Kidney glomerular epithelial cell (primary cell): Measurements from ENCODE around the gene FAIM2.
"Not testable (repeated sequence)": the region's sequence is repeated elsewhere in the genome, so short reads cannot be mapped to it uniquely, and the experiment has no call there.

Source experiments
- DNase-seq: peaks from one replicate; lab custom pipeline; 2025; lab: John Stamatoyannopoulos, UW

Gene FAIM2

DNA sequence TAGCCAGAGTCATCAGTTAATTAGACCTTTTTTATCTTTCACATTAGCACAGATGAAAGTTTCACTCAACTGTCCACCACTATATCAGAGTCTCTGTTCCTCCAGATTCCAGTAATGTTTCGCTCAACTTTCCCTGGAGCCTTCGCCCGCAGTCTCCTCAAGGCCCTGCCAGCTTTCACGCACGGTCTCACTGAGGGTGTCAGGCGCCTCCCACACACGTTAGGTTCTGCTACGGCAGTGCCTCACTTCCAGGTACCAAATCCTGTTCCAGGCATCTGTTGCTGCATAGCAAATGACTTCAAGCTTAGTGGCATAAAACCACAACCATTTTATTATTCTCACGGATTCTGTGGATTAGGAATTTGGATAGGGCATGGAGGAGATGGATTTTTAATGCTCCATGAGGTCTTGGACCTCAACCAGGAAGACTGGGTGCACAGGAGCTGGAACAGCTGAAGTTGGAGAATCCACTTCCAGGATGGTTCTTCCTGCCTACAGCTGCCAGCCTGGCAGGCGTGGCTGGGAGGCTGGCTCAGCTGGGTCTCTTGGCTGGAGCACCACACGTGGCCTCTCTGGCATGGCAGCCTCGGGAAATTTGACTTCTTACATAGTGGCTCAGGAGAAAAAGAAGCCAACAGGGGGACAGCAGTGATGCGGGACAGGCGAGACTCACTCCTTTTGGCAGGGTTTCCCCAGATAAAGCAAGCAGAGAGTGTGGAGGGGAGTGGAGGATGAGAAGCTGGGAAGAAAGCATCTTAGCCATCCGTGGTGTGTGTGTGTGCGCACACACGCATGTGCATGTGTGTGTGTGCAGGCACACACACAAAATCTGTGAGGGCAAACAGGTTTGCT lies 39.5 kb downstream of the FAIM2 start:
- DNase-seq, result peak; percentile 0

DNA sequence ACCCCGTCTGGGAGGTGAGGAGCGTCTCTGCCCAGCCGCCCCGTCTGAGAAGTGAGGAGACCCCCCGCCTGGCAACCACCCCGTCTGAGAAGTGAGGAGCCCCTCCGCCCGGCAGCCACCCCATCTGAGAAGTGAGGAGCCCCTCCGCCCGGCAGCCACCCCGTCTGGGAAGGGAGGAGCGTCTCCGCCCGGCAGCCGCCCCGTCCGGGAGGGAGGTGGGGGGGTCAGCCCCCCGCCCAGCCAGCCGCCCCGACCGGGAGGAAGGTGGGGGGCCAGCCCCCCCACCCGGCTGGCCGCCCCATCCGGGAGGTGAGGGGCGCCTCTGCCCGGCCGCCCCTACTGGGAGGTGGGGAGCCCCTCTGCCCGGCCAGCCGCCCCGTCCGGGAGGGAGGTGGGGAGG lies 42.8 kb downstream of the FAIM2 start:
- not testable (repeated sequence) for DNase-seq

DNA sequence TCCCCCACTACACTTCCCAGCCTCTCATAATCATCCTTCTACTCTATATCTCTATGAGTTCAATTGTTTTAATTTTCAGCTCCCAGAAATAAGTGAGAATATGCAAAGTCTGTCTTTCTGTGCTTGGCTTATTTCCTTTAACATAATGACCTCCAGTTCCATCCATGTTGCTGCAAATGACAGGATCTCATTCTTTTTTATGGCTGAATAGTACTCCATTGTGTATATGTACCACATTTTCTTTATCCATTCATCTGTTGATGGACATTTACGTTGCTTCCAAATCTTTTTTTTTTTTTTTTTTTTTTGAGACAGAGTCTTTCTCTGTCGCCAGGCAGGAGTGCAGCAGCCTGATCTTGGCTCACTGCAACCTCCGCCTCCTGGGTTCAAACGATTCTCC lies 47.8 kb downstream of the FAIM2 start:
- not testable (repeated sequence) for DNase-seq

- no peak for DNase-seq
Measured at GRCh38 chr12:49854976-49855375, 48.7 kb downstream of the FAIM2 start.

GRCh38 chr12:49853671-49854070 lies 50.0 kb downstream of the FAIM2 start:
- no peak for DNase-seq

GRCh38 chr12:49847161-49847560 lies 56.5 kb downstream of the FAIM2 start:
- DNase-seq, result no peak

DNA sequence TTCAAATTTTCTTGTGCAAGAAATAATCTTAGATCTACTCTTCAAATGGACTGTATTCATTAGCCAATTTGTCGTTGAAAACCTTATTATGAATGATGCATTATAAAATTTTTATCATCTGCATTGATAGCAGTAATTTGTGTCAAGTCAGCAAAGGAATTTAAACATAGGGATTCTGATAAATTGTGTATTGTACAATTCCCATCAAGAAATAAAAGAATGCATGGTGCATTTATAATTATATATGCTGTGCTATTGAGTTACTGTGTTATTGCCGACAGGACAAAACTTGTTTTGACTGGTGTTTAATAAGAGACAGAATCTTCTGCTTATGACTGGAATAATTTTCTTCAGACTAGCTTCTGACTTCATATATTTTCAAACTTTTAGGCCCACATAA lies 57.7 kb downstream of the FAIM2 start:
- DNase-seq, result no peak

- no peak for DNase-seq
Measured at GRCh38 chr12:49843876-49844437, 59.7 kb downstream of the FAIM2 start.

DNA sequence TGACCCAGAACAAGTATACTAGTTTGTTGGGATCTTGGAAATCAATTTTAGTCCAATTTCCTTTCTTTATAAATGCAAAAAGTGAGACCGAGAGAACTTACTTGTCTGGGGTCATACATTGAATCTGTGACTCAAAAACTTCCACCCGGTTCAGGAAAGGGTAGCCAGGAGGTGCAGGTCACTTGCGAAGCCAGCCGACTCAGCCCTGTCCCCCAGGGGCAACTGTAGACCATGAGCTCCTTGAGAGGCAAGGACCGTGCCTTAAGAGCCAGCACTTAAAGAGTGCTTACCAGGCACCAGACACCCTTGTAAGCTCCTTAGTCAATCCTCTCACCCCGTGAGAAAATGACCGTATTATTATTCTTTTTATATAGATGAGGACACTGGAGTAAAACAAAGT lies 60.3 kb downstream of the FAIM2 start:
- DNase-seq, result no peak

GRCh38 chr12:49842519-49843352 lies 61.0 kb downstream of the FAIM2 start, which contains the start of gene BCDIN3D:
BCDIN3D (minus strand) TSS chr12:49843106; CDS start chr12:49843087, 19 bp downstream.
- peak; percentile 93 for DNase-seq

DNA sequence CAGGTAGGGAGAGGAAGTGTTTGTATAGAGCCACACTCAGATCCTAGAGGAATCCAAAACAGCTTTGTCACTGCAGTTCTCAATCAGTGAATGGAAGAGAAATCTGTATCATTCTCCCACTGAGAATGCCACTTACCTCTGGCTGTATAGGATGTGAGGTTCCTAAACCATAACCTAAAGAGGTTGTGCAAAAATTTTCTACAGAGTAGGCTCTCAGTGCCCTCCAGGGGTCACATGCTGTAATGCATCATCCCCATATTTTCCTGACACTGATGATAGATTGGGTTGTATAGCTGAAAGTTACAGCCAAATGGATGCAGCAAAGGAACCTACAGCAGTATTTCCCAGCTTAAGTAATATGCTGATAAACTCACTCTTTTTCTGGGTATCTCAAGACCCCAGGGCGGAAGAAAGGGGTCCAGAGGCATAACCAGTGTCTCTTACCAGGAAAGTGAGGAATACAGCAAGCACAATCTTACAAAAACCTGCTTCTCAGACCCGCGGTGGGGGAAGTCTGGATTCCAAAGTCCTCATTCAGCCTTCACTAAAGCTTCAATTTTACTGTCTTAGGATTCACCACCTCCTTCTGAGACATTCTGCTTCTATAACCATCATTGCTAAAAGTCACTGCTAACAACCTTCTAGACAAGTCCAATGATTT lies 64.6 kb downstream of the FAIM2 start:
- peak; percentile 9 for DNase-seq

GRCh38 chr12:49832836-49833421 lies 70.8 kb downstream of the FAIM2 start:
- DNase-seq, result peak; percentile 6

DNA sequence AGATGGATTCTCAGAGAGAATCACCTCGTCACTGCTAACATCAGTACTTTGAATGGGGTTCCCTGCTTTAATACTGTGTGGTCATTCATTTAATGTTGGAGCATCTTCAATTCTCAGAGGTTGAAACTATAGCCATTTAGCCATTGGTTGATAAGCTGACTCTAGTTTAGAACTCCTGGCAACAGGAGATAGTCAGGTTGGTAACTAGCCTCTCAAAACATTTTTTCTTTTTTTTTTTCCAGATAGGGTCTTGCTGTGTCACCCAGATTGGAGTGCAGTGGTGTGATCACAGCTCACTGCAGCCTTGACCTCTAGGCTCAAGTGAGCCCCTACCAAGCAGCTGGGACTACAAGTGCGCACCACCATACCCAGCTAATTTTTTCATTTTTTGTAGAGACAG lies 72.0 kb downstream of the FAIM2 start:
- DNase-seq, result no peak

GRCh38 chr12:49828133-49829091 lies 75.3 kb downstream of the FAIM2 start, which contains the start of gene NCKAP5L:
NCKAP5L (minus strand) TSS chr12:49828413; CDS start chr12:49804044, 24,369 bp downstream.
- peak; percentile 93 for DNase-seq

DNA sequence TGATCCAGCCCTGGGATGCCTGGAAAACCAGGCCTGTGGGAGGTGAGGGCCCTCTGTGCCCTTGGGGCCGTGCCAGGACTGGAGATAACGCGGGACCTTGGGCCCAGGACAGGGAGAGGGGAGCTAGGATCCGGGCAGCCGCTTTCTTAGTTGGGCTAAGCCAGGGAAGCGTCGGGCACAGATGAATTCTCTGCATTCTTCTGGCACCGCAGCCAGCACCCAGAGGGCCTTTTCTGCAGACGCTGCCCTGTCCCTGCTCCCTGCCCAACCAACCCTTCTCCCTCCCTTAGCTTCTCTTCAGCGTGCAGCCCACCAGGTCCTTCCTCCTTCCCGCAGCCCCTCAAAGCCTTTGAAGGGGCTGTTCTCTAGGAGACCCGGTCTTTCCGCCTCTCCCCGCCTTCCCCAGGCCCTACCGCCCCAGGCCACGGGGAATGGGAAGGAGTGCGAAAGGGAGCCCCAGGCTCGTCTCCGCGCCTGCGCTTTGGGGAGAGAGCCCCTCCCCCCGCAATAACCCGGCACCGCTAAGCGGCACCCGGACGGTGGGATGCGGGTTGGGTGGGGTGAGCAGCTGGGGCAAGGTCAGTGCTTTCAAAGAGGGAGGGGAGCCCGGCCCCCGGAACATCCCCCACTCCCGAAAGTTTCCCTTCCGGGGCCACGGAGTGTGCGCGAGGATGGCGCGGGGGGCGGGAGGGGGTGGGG lies 76.2 kb downstream of the FAIM2 start:
- DNase-seq, result peak; percentile 35

DNA sequence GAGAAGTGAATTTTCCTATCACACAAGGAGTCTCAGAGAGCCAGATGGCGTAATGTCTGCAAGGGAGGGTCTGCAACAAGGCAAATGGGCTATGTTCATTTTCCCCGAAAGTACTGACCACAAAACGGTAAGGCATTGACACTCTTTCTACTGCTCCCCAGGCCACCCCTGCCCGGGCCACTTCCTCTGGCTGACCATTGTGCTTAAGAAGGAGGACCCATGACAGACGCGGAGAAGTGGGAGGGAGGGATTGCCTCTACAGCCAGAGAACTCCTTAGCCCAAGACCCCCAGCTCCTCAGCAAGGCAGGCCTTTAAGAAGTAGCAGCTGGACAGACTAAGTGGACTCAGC lies 76.7 kb downstream of the FAIM2 start:
- no peak for DNase-seq

DNA sequence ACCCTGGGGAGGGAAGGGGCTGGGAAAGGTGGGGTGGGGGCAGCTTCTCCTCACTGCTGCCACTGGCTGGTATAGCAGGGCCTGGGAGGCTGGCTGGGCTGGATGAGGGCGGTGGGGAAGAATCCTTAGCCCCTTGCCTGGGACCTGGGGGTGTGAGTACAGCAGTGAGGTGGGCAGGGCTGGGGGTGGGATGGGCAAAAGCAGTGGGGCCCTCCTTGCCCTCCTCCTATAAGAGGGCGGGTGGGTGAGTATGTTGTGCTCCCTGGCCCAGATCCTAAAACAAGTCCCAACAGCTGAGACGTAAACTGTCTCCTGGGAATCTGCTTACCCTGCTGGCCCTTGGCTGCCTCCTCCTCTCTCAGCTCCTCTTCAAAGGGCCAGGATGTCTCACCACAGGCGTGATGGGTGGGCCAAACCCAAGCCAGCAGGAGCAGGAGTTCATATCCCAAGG lies 77.7 kb downstream of the FAIM2 start:
- no peak for DNase-seq

DNA sequence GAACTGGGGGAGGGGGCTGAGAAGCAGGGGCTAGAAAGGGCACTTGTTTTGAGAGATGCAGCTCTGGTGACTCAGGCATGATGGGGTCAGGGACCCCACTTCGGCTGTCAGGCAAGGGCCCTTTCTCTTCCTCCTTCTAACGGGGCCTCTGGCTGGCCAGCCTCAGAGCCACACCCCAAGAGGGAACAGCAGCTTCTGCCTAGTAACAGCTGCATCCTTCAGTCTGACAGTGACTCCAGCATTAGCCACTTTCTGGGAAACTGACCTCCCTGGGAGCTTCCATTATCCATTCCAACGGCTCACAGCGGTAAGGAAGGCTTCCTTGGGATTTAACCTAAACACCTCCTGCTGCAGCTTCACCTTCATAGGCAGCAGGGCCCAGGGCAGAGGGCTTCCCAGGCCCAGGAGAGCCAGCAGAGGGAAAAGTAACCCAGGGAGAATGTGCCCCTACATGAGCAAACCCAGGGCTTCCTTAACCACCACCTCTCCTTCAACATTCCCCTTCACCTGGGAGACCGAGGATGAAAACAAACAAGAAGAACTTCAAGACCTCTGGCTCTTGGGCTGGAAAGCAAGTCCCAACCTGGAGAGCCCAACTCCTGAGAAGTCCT lies 78.2 kb downstream of the FAIM2 start:
- no peak for DNase-seq

DNA sequence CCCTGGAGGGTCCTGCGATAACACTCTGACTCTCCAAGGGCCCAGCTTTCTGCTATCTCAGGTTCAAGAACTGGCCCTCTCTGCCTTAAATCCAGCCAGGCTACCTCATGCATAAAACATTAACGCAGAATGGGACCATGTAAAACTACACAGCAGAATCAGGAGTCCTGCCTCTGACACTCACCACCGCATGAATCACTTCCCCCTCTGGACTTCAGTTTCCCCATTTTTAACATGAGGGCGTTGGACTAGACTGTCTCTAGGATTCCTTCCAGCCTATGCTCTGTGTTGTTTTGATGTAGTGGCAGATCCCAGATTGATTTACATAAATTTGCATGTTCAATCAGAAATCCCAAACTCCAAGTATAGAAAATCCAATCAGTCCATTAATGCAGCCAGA lies 78.8 kb downstream of the FAIM2 start:
- no peak for DNase-seq
